GM12878 (cell line): ENCODE results near the gene PSMD1. TPM values are rescaled to one million over a fixed set of nuclear protein-coding genes. Genes with fewer than 3 reads are reported as not detected.

ENCODE experiments used
- ATAC-seq: fragments of 200-7000 bp; cut with Tn5 transposase; 3 replicates; pipeline ENCODE4 v1.9.1; 2020; ENCODE audit warnings: mild to moderate bottlenecking, moderate library complexity
- BruUV-seq: library from RNA; stranded (reverse); fragments of 400-500 nt; replicated peaks from 2 replicates; lab custom pipeline; 2021; lab: Mats Ljungman, UMichigan
- CTCF ChIA-PET: fragments of 300-600 bp; sonication (Branson Sonifier 250); formaldehyde crosslinking; extraction: SDS; loops from one replicate; lab custom pipeline; 2021; ENCODE audit warnings: inconsistent platforms; lab: Yijun Ruan, JAX
- POLR2A ChIA-PET: fragments of 350-600 bp; formaldehyde crosslinking; extraction: SDS; loops from one replicate; lab custom pipeline; 2021; ENCODE audit warnings: inconsistent platforms; lab: Charles Lee
- RAD21 ChIA-PET: fragments of 300-600 bp; sonication (Branson Sonifier 250); formaldehyde crosslinking; loops from one replicate; lab custom pipeline; 2023; ENCODE audit warnings: antibody characterized with exemption; ENCODE audit not compliant: unreplicated experiment; lab: Charles Lee
- SMC1A ChIA-PET: fragments of 300-600 bp; sonication (Branson Sonifier 250); formaldehyde crosslinking; loops from one replicate; lab custom pipeline; 2023; ENCODE audit not compliant: unreplicated experiment, uncharacterized antibody; lab: Charles Lee
- DNase-seq: peaks from one replicate; pipeline ENCODE4 v3.0.0-alpha.2; 2011; ENCODE audit warnings: low read depth, low spot score
- FAIRE-seq: peaks from 3 replicates; lab custom pipeline; 2011; peaks lifted over from hg19 to GRCh38; lab: Jason Lieb, UNC
- H2AFZ ChIP-seq: 2 replicates; pipeline ENCODE4 v1.6.0; 2011; ENCODE audit warnings: low read depth, low read length, control low read depth; ENCODE audit not compliant: control insufficient read depth
- H3K27ac ChIP-seq: 2 replicates; pipeline ENCODE4 v1.5.1; 2011; ENCODE audit warnings: control low read depth; ENCODE audit not compliant: control insufficient read depth, insufficient read depth
- H3K27me3 ChIP-seq, 2 experiments: replicated peaks in 1 of 2; 2 replicates each; pipeline versions ENCODE4 v1.6.0 to v1.6.1; 2011; ENCODE audit warnings: low read length in 1 of 2; ENCODE audit not compliant: control insufficient read depth in 2 of 2, insufficient read depth in 2 of 2
- H3K36me3 ChIP-seq, 2 experiments: 2 replicates each; pipeline ENCODE4 v1.5.1; 2011; ENCODE audit warnings: low read length in 1 of 2; ENCODE audit not compliant: control insufficient read depth in 2 of 2, insufficient read depth in 2 of 2
- H3K4me1 ChIP-seq: 2 replicates; pipeline ENCODE4 v1.6.1; 2011; ENCODE audit warnings: mild to moderate bottlenecking, low read length, moderate library complexity, mixed read lengths; ENCODE audit not compliant: control insufficient read depth, insufficient read depth
- H3K4me2 ChIP-seq: 2 replicates; pipeline ENCODE4 v1.6.0; 2011; ENCODE audit warnings: control low read depth; ENCODE audit not compliant: control insufficient read depth, insufficient read depth
- H3K4me3 ChIP-seq: fragments of 200-600 bp; sonication (generic); 2 replicates; pipeline ENCODE4 v1.5.1; 2016
- H3K79me2 ChIP-seq: 2 replicates; pipeline ENCODE4 v1.6.0; 2011; ENCODE audit warnings: low read length; ENCODE audit not compliant: control insufficient read depth, insufficient read depth
- H3K9ac ChIP-seq: 2 replicates; pipeline ENCODE4 v1.8.0; 2011; ENCODE audit warnings: low read length, control low read depth, mixed read lengths; ENCODE audit not compliant: control insufficient read depth, insufficient read depth
- H3K9me3 ChIP-seq: replicated peaks from 3 replicates; pipeline ENCODE4 v1.5.1; 2011; ENCODE audit warnings: mild to moderate bottlenecking, low read length; ENCODE audit not compliant: control insufficient read depth, insufficient read depth
- H4K20me1 ChIP-seq: 2 replicates; pipeline ENCODE4 v1.6.0; 2011; ENCODE audit not compliant: control insufficient read depth, insufficient read depth
- CHD1 ChIP-seq: IDR thresholded peaks from 2 replicates; pipeline ENCODE4 v1.6.1; 2012; ENCODE audit warnings: low read depth, low read length, improper control_type of control experiment
- CREM ChIP-seq: IDR thresholded peaks from 2 replicates; pipeline ENCODE4 v1.6.1; 2014; ENCODE audit warnings: antibody characterized with exemption, low read depth
- HDGF ChIP-seq: fragments of 450-650 bp; IDR thresholded peaks from 2 replicates; pipeline ENCODE4 v1.6.1; 2016; ENCODE audit warnings: antibody characterized with exemption
- JUND ChIP-seq: IDR thresholded peaks from 2 replicates; pipeline ENCODE4 v1.6.1; 2012; ENCODE audit warnings: low read depth, mild to moderate bottlenecking, low read length, improper control_type of control experiment, moderate library complexity
- MYC ChIP-seq: IDR thresholded peaks from 2 replicates; pipeline ENCODE4 v1.6.1; 2011; ENCODE audit warnings: mild to moderate bottlenecking, low read length, moderate library complexity, inconsistent platforms; ENCODE audit not compliant: insufficient read depth, insufficient replicate concordance, insufficient read length, severe bottlenecking
- RUNX3 ChIP-seq: IDR thresholded peaks from 2 replicates; pipeline ENCODE4 v1.6.1; 2012; ENCODE audit warnings: low read length, inconsistent platforms
- SUPT20H ChIP-seq: IDR thresholded peaks from 2 replicates; pipeline ENCODE4 v1.6.1; 2011; ENCODE audit warnings: low read depth, mild to moderate bottlenecking, low read length, moderate library complexity, borderline replicate concordance; ENCODE audit not compliant: control insufficient read depth
- ZBED1 ChIP-seq: IDR thresholded peaks from 2 replicates; pipeline ENCODE4 v1.6.1; 2016; ENCODE audit warnings: borderline replicate concordance
- WGBS: methylation state at CpG from one replicate; pipeline ENCODE4 v1.1.6; 2016; ENCODE audit warnings: low lambda C conversion rate; ENCODE audit not compliant: insufficient replicate concordance, insufficient coverage; ENCODE audit errors: missing lambda C conversion rate; 5-methylcytosine and 5-hydroxymethylcytosine counted together
- in situ Hi-C: fragments of 300-500 bp; cut with MboI; formaldehyde crosslinking; loops from 9 replicates; pipeline ENCODE4 v1.14.3; 2018; ENCODE audit warnings: mixed read lengths
- intact Hi-C: fragments of 100-400 bp; cut with micrococcal nuclease; formaldehyde crosslinking; loops from one replicate; pipeline ENCODE4 v1.14.2; 2022; ENCODE audit not compliant: unreplicated experiment
- polyA plus RNA-seq, 11 experiments: library from polyadenylated mRNA; depleted of rRNA in 4 of 11; unstranded in 6 of 11; stranded (reverse) in 5 of 11; fragments of >200 nt; fragmentation: Nextera tagmentation in 4 of 11; fragmentation: Illumina TruSeq in 1 of 11; extraction: Ambion mirVana in 4 of 11; extraction: Trizol in 1 of 11; gene quantifications; 1 replicate in 1 of 11; 2 replicates in 10 of 11; pipeline versions ENCODE4 v1.2.1 to v1.2.3, GENCODE V29; 2011 to 2016; ENCODE audit warnings: inconsistent platforms in 2 of 11, missing spikeins in 2 of 11, low read depth in 1 of 11
- total RNA-seq, 4 experiments: library from RNA; depleted of rRNA in 3 of 4; stranded (reverse); fragments of >200 nt in 3 of 4; fragmentation: Illumina TruSeq in 1 of 4; extraction: Trizol in 1 of 4; gene quantifications; 2 replicates each; pipeline versions ENCODE4 v1.2.1 to v1.2.3, GENCODE V29; 2013 to 2021
- TF ChIP-seq, protein P1 (sequence below): IDR thresholded peaks from 2 replicates; pipeline ENCODE4 v1.6.1; 2011; ENCODE audit warnings: borderline replicate concordance, low read depth, mild to moderate bottlenecking, moderate library complexity, mixed read lengths, low read length; ENCODE audit not compliant: insufficient read depth; ENCODE audit errors: extremely low read length
- TF ChIP-seq, protein P2 (sequence below): fragments of 450-650 bp; IDR thresholded peaks from 2 replicates; pipeline ENCODE4 v1.6.1; 2017; ENCODE audit warnings: antibody characterized with exemption, mild to moderate bottlenecking, moderate library complexity
- TF ChIP-seq, protein P3 (sequence below): fragments of 450-650 bp; IDR thresholded peaks from 2 replicates; pipeline ENCODE4 v1.6.1; 2016; ENCODE audit warnings: mild to moderate bottlenecking

PSMD1 gene
- total and polyA plus RNA-seq, 10 of the 15 experiments (the other 5 are each of a cell fraction or from before 2014, with no cell fraction given) = 87.4 to 220 (median 139) TPM

DNA sequence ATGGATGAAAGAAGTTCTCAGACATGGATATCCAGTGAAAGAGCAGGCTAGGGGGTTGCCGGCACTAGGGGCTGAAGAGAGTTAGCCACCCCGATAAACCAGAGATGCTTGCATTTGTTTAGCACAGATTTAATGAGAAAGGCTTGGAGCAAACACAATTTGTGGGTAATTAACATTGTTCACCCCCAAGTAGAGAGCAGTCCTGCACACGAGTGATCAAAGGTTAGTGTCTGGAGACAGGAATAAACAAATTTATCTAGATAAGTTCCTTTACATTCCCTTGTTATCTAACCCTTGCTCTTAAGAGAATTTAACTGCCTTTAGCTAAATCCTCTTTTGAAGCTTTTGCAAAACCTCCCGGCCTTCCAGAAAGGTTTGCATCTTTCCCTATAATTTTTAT lies 44.3 kb downstream of the PSMD1 start:
- FAIRE-seq (no peak), DNase-seq (no peak), ATAC-seq (no peak)
- no peaks in the 10 kb centered on the region for H3K27me3 ChIP-seq
- H3K4me1 ChIP-seq = no peaks in the 10 kb centered on the region
- CTCF ChIA-PET = interaction anchor here (1.6 to 7.6 kb wide), 5 partner anchors 93 to 358 kb away, joined by 3 to 114 read pairs (median 66); no protein-coding TSS in a partner anchor
- RAD21 ChIA-PET = interaction anchor here (4.5 kb wide), 1 partner anchor 127 kb away, joined by 47 read pairs; no protein-coding TSS in a partner anchor
- no peak overlapping the region for H3K27ac ChIP-seq
- no peak overlapping the region for H3K9ac ChIP-seq
- TF ChIP-seq HDGF (no peak), JUND (no peak), CREM (no peak)
- POLR2A ChIA-PET = no interaction called here
- no peak overlapping the region for H3K4me3 ChIP-seq
- H3K4me2 ChIP-seq = no peak overlapping the region
- no TSS peak for BruUV-seq
- H3K79me2 ChIP-seq = peaks cover 2% of the 10 kb centered on the region
- intact Hi-C loops (loop anchor here (5.0 to 10.0 kb wide), 2 partner anchors 94 to 196 kb away; partner anchors contain the start of gene ARMC9), in situ Hi-C loops (no loop called here)
- WGBS = 97% methylated on average over 4 of the region's 4 CpGs
- no peaks in the 10 kb centered on the region; the same call in 2 of the 3 replicates for H3K9me3 ChIP-seq
- no peaks in the 10 kb centered on the region for H4K20me1 ChIP-seq
- H2AFZ ChIP-seq = no peak overlapping the region
- H3K36me3 ChIP-seq = peaks cover 2 to 5% of the 10 kb centered on the region in 2 experiments; a peak in 3 of 4 replicates
- SMC1A ChIA-PET = interaction anchor here (1.2 to 4.0 kb wide), 4 partner anchors 74 to 351 kb away, joined by 4 to 20 read pairs (median 6); no protein-coding TSS in a partner anchor

DNA sequence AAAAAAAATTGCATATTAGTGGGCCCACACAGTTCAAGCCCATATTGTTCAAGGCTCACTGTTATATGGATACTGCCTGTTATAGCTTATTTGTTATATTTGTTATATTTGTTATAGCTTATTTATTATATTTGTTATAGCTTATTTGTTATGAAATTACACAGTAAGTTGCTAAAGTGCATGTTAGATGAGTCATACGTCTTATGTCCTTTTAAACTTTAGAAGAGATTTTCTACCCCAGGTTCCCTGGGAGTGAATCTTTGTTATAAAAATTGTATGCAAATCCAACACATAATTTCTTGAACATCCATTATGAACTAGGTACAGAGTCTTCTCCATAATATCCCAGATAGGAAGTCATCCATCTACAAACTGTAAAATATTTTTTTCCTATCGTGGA lies 46.1 kb downstream of the PSMD1 start:
- in situ Hi-C loops = no loop called here
- CTCF ChIA-PET = interaction anchor here (1.1 to 7.6 kb wide), 17 partner anchors 8 to 352 kb away, joined by 3 to 114 read pairs (median 10); partner anchors contain the start of gene B3GNT7
- BruUV-seq = no TSS peak
- TF ChIP-seq MYC (no peak), RUNX3 (no peak), CHD1 (no peak), SUPT20H (no peak), JUND (no peak), ZBED1 (no peak)
- TF ChIP-seq, protein P1, sequence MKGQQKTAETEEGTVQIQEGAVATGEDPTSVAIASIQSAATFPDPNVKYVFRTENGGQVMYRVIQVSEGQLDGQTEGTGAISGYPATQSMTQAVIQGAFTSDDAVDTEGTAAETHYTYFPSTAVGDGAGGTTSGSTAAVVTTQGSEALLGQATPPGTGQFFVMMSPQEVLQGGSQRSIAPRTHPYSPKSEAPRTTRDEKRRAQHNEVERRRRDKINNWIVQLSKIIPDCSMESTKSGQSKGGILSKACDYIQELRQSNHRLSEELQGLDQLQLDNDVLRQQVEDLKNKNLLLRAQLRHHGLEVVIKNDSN = no peak
- TF ChIP-seq, protein P2, sequence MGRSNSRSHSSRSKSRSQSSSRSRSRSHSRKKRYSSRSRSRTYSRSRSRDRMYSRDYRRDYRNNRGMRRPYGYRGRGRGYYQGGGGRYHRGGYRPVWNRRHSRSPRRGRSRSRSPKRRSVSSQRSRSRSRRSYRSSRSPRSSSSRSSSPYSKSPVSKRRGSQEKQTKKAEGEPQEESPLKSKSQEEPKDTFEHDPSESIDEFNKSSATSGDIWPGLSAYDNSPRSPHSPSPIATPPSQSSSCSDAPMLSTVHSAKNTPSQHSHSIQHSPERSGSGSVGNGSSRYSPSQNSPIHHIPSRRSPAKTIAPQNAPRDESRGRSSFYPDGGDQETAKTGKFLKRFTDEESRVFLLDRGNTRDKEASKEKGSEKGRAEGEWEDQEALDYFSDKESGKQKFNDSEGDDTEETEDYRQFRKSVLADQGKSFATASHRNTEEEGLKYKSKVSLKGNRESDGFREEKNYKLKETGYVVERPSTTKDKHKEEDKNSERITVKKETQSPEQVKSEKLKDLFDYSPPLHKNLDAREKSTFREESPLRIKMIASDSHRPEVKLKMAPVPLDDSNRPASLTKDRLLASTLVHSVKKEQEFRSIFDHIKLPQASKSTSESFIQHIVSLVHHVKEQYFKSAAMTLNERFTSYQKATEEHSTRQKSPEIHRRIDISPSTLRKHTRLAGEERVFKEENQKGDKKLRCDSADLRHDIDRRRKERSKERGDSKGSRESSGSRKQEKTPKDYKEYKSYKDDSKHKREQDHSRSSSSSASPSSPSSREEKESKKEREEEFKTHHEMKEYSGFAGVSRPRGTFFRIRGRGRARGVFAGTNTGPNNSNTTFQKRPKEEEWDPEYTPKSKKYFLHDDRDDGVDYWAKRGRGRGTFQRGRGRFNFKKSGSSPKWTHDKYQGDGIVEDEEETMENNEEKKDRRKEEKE = no peak
- TF ChIP-seq, protein P3, sequence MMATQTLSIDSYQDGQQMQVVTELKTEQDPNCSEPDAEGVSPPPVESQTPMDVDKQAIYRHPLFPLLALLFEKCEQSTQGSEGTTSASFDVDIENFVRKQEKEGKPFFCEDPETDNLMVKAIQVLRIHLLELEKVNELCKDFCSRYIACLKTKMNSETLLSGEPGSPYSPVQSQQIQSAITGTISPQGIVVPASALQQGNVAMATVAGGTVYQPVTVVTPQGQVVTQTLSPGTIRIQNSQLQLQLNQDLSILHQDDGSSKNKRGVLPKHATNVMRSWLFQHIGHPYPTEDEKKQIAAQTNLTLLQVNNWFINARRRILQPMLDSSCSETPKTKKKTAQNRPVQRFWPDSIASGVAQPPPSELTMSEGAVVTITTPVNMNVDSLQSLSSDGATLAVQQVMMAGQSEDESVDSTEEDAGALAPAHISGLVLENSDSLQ = no peak

More for the DNA sequence above, 46.1 kb downstream of the PSMD1 start:
- no peak overlapping the region for H3K4me2 ChIP-seq
- ChIA-PET POLR2A (no interaction called here), SMC1A (interaction anchor here (0.6 to 4.5 kb wide), 18 partner anchors 9 to 1175 kb away, joined by 3 to 54 read pairs (median 4); no protein-coding TSS in a partner anchor), RAD21 (interaction anchor here (1.1 to 4.5 kb wide), 5 partner anchors 77 to 304 kb away, joined by 3 to 47 read pairs (median 26); no protein-coding TSS in a partner anchor)
- no peaks in the 10 kb centered on the region for H3K27me3 ChIP-seq
- ATAC-seq (no peak), FAIRE-seq (no peak), DNase-seq (no peak)
- no peak overlapping the region for H2AFZ ChIP-seq
- peaks cover 0 to 5% of the 10 kb centered on the region in 2 experiments; a peak in 2 of 4 replicates for H3K36me3 ChIP-seq
- no peak overlapping the region for H3K4me3 ChIP-seq
- no peaks in the 10 kb centered on the region for H4K20me1 ChIP-seq
- H3K4me1 ChIP-seq = no peaks in the 10 kb centered on the region
- 71% methylated on average over 2 of the region's 2 CpGs for WGBS
- no peak overlapping the region for H3K9ac ChIP-seq
- peaks cover 2% of the 10 kb centered on the region for H3K79me2 ChIP-seq
- H3K9me3 ChIP-seq = no peaks in the 10 kb centered on the region; the same call in 2 of the 3 replicates
- no peak overlapping the region for H3K27ac ChIP-seq
- intact Hi-C loops = loop anchor here (5.0 to 10.0 kb wide), 2 partner anchors 92 to 195 kb away; partner anchors contain the start of gene ARMC9
